HG03565 (cell line): ENCODE data around the gene IL17RB.

ENCODE experiments used
- ATAC-seq: cut with Tn5 transposase; IDR thresholded peaks from one replicate; pipeline ENCODE4 v1.9.1; 2021; ENCODE audit warnings: mild to moderate bottlenecking, moderate library complexity; ENCODE audit not compliant: unreplicated experiment

IL17RB gene, protein sequence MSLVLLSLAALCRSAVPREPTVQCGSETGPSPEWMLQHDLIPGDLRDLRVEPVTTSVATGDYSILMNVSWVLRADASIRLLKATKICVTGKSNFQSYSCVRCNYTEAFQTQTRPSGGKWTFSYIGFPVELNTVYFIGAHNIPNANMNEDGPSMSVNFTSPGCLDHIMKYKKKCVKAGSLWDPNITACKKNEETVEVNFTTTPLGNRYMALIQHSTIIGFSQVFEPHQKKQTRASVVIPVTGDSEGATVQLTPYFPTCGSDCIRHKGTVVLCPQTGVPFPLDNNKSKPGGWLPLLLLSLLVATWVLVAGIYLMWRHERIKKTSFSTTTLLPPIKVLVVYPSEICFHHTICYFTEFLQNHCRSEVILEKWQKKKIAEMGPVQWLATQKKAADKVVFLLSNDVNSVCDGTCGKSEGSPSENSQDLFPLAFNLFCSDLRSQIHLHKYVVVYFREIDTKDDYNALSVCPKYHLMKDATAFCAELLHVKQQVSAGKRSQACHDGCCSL

DNA sequence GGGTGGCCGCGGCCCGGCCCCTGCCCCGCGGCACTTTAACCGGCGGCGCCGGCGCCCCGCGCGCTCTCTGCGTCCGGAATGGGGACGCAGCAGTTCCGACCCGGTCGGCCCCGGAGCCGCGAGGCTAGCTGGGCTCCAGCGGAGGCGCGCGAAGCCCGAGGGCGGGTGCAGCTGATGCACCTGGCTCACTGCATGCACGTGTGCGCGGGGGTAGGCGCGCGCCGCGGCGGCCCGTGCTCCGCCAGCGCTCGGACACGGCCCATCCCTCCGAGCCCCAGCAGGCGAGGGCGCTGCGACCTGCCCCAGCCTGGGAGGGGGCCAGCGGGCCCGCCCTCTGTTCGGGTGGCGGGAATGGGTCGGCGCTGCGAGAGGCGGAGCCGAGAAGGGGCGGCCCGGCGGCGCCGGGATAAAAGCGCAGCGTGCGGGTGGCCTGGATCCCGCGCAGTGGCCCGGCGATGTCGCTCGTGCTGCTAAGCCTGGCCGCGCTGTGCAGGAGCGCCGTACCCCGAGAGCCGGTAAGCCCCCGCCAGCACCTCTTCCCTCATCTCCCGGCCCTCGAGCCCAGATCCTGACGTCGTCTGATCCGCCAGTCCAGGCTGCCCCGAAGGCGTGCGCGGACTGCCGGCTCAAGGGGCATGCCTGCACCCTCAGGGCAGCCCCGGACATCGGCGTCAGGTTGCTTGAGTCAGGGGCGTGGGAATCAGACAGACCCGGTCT, at the start of gene IL17RB, which contains the start of gene CHDH:
IL17RB (plus strand) TSS at position 435 of the 717 bp plus-strand sequence; CDS start at position 456, 21 bp downstream.
CHDH (minus strand) TSS at position 286 of the 717 bp plus-strand sequence. CDS start 22,411 bp downstream, outside the sequence.
- peak; percentile 34 for ATAC-seq

DNA sequence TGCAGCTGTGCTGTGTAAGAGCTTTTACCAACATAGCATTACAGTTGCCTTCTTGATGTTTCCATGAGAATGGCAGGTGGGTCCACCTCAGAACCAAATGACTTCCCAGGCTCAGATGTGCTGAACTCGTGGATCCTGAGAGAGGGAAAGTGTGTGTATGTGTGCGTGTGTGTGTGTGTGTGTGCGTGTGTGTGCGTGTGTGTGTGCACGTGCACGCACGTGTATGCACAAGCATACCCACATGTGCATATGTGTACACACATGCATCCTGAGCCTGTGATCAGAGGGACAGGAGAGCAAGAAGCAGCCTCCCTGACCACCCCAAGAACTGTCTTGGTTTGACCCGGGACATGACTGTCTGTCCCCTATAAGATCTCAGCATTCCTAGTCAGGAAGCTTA, 48.2 kb upstream of the IL17RB start:
- ATAC-seq: no peak

DNA sequence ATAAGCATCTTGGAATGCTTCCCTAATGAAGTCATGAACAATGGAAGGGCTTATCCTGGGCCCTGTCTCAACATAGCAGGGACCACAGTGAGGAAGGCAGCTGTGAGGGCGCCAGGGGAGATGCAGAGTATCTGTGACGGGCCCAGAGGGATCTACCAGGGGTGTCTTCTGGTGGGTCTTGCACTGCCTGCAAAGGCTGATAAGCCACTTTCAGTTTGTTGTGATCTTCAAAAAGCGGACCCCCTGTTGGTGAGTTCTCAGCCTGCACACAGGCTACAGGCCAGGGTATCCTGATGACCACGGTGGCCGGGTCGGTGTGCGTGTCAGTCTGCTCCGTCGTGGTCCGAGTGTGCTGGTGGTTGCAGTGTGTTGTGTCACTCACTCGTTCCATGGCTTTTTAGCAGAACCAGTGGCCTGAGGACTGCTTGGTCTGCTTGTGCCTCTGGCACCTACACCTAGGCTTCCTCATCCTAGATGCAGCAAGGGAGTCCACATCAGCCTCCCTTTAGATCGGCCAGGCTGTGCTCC, 47.0 kb upstream of the IL17RB start:
- no peak for ATAC-seq

DNA sequence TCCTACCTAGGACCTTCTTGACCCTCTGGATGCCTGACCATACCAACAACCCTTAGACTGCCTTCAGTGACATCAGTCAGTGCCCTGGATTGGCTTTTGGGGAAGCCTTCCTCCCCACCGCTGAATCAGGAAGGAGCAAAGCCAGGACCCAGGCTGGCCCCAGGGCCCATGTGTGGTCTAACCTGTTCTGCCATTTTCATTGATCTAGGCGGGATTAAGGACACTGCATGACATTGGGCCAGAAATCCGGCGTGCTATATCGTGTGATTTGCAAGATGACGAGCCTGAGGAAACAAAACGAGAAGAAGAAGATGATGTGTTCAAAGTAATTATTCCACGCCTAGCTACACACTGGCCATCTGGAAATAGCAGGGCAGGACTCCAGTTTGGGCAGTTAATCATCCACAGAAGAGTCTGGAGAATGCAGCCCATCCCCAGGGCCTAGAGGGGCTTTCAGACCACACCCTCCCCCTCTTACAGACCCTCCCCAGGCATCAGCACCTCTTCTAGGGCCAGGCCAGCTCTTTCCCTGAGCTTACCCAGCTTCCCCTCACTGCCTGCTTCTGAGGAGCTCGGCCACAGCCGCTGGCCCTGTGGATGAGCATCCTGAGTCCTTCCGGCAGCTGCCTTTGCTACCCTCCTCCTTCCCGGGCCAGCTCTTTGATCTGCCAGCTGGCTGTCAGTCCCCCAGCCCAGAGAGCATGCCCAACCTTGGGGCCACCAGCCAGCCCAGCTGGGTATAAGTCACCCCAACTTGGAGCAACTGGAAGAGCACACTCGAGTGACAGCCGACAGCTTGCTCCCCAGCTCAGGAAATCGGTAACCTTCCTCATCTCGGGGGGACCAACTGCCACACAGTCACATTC, 46.1 kb upstream of the IL17RB start:
- no peak for ATAC-seq

DNA sequence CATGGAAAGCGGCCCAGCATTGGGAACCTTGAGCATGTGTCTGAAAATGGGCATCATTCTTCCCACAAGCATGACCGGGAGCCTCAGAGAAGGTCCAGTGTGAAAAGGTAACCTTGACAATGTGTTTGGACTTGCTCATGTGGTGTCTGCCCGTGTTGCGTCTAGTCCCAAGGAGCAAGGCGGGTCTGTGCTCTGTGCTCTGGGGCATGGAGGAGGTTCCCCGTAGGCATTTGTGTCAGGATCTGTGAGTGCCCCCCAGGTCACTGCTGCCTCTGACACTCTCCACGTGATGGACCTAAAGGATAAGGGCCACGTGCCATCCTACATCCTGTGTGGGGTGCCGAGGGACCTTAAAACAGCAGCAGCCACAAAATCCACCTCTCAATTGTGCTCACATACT, 45.0 kb upstream of the IL17RB start:
- no peak for ATAC-seq

DNA sequence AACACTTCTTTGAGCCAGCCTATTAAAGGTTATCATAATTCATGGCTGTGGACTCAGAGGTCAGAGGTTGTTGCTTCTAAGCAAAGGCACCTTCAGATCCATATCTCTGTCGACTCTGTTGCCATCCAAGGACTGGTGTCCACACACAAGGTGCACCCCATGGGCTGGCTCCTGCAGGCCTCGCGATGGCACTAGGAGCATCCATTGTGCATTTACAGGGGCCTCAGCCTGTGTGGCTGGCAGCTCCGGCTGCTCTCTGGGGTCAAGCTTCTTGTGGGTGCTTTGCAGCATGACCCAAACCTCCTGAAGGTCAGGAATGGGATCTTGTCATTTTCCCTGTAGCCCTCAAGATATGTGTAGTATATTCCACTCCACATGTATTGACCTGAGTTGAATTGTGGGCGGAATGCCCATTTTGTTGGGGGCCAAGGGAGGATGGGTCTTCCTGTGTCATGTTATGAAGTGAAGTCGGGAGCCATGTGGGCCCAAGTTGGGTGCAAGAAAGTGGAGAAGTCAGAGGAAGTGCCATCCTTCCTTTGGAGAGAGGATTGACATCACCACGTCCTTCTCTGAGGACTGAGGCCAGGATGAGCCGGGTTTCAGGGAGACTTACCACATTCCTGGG, 44.0 kb upstream of the IL17RB start:
- ATAC-seq: no peak

DNA sequence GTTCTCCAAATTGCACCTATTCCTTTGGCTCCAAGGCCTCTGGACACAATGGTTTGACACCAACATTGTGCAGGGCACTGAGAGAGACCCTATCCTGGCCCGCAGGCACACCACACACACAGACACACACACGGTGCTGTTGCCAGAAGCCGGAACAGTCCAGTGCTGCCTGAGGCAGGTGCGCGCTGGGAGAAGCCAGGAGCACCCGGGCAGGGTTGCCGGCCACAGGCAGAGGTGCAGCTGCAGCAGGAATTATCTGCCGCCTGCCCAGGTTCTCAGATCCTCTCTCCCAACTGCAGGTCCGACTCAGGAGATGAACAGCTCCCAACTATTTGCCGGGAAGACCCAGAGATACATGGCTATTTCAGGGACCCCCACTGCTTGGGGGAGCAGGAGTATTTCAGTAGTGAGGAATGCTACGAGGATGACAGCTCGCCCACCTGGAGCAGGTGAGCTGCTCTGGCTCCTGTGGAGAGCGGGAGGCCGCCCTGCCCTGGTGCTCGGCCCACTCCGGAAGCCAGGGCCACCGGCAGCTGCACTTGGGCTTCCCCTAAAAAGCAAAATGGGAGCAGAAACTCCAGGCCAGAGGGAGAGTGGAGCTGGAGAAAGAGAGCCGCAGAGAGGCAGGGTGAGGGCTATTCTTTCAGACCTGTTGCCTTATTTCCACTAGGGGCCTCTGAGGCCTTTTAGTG, 43.1 kb upstream of the IL17RB start:
- ATAC-seq: no peak

DNA sequence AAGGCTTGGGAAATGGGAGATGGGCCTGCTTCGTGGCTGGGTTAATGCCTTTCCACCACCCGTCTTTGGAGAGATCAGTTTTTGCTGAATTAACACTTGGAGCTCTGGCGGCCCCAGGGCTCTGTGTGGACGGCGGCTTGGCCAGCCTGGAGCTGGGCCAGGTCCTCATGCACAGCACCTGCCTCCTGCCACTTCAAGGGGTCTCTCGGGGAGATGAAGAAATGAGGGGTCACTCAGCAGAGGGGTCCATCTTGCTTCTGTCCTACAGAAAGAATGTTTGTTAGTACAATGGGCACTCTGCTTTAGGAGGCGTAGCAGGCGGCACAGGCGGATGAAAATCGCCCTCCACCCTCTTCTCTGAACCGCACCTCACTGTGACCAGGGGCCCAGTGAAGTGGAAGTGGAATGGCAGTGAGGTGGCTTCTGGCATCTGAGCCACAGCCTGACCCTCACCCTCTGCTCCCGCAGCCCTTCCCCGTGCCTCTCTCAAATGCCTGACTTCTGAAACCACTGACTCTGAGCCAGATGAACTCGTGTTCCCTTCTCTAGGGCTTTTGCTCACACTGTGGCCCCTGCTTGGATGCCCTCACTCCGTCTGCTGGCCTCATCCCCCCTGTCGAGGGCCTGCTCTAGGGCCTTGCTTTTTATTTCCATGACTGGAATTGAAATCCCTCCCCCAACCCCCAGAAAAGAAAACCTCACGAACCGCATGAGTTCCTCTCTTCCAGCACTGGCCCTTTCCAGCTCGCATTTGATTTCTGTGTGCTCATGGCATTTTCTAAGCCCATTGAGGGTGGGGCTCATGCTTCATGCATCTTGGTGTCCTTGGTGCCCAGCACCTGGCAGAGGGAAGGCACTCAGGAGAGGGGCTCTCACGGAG, 42.3 kb upstream of the IL17RB start:
- ATAC-seq: no peak

DNA sequence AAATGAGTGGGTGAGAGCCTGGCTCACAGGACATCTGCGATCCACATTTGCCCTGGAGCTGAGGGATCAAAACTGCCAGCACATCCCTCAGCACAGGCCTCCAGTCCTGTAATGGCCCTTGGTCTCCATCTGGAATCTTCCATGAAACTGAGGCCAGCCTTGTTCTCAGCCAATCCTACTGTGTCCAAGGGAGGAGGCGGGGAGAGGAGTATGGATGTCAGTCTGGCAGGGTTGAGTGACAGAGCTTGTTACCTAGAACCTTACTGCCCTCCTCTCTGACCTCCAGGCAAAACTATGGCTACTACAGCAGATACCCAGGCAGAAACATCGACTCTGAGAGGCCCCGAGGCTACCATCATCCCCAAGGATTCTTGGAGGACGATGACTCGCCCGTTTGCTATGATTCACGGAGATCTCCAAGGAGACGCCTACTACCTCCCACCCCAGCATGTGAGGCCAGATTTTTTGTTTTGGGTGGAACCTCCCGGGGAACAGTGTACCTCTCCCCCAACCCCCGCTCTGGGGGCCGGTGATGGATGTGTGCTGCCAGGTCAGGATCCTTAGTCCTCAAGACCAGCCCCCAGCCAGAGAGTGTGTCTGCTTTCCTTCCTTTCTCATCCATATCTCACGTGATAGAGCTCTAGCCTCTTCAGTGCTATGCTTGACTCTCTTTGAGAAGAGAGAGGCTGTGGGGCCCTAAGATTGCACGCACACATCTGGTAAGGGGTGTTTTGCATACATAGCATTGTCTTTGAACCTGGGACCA, 41.5 kb upstream of the IL17RB start:
- ATAC-seq: no peak

DNA sequence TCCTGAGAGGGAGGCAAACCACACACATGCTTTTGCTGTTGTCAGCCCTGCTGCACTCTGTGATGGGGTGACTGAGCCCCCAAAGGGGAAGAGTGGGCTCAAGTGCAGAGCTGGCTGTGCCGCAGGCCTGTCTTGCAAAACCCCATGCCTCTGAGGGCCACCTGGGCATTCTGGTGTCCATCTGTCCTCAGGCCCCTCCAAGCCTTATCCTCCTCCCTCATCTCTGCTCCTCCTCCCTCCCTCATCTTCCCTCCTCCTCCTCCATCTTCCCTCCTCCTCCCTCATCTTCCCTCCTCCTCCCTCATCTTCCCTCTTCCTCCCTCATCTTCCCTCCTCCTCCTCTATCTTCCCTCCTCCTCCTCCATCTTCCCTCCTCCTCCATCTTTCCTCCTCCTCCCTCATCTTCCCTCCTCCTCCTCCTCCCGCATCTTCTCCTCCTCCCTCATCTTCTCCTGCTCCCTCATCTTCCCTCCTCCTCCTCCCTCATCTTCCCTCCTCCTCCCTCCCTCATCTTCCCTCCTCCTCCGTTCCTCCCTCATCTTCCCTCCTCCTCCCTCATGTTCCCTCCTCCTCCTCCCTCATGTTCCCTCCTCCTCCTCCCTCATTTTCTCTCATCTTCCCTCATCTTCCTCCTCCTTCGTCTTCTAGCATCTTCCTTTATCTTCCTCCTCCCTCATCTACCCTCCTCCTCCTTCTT, 40.8 kb upstream of the IL17RB start:
- ATAC-seq: no peak

DNA sequence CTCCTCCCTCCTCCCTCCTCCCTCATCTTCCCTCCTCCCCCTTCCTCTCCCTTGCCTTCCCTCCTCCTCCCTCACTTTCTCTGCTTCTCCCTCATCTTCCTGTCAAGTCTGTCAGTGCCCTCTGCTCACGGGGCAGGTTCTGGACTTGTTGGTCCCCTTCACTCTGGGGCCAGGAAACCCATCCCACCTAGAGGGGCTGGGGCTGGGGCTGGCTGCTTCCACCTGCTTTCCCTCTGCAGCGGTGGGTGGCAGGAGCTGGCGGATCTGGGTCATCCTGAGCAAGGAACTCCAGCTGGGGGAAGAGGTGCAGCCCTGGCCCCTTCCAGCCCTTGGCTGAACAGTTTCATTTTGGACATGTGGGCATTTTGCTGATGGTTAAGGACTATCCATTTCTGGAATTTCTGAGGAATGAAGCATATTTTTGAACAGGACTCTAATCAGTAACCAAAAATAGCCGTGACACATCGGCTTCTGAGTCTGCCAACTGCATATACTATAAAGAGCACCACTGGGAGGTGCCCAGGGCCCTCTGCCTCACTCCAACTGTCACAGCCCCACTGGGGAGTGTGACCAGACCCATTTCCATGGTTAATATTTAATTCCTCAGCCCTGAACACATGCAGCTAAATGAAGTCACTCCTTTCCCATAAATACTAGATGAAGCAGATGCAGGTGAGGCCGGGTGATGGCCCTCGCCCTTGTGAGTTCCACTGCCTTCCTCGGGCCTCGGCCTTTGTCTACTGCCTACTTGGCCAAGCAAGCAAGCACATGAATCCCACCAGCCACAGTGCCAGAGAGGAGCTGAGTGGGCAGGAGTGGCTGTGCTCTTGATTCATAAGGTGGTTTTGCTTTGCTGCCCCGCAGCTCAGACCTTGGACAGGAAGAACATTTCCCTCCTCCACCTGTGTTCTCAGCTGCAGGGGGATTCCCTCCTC, 39.9 kb upstream of the IL17RB start:
- ATAC-seq: no peak

DNA sequence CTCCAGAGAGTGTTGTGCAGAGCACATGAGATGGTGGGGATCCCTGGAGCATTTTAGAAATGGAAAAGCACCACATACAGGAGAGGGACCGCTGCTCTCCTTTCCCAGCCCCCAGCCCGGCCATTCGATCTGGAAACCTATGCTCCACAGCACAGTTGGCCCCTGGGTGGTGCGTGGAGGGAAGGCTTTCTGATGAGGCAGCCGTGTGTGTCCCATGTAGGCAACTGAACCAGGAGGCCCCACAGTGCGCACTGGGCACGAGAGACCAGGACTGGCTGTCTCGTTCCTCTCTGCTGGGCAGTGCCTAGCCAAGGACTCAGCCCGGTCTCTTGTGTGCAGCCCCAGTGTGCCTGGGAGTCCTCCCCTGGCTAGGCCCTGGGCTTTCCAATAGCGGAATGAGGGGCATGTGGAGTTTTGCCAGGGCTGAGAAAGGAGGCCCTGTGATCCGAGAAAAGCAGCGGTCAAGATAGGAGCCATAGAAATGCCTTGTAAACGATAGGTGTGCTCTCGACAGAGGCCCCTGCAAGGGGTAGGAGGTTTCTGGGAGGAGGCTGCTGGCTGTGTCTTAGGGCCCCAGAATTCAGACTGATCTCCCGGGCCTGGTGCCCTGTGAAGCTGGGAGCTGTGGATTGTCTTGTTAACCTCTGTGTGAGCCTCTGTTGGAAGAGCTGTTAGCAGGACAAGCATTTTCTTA, 39.1 kb upstream of the IL17RB start:
- no peak for ATAC-seq

DNA sequence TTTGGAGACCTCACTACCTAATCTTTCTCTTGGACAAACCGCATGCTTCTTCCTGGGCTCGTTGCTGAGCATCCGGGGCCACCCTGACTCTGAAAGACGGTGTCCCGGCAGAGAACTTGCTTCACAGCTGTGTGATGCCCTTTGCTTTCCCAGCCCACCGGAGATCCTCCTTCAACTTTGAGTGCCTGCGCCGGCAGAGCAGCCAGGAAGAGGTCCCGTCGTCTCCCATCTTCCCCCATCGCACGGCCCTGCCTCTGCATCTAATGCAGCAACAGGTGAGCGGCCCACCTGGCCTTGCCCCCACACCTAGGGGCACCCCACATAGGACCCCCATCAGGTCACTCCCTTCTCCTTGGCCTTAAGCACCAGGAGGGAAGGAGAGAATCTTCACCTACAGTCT, 37.9 kb upstream of the IL17RB start:
- no peak for ATAC-seq

DNA sequence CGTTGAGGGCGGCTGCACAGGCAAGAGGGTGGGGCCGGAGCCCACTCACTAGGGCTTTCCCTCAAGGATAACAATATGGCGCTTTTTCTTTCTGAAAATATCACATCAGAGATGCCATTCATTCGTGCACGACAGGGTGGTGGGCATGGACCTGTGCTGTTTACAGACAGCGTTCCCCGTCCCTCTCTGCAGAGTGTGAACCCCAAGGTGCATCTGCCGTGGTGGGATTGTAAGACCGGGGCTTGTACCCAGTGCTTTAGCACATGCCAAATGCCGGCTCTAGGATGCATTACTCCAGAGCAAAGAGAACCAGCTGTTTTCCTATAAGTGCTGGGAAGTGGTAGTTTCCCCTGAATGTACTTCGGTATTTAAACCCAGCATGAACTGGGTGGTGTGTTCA, 37.1 kb upstream of the IL17RB start:
- no peak for ATAC-seq

DNA sequence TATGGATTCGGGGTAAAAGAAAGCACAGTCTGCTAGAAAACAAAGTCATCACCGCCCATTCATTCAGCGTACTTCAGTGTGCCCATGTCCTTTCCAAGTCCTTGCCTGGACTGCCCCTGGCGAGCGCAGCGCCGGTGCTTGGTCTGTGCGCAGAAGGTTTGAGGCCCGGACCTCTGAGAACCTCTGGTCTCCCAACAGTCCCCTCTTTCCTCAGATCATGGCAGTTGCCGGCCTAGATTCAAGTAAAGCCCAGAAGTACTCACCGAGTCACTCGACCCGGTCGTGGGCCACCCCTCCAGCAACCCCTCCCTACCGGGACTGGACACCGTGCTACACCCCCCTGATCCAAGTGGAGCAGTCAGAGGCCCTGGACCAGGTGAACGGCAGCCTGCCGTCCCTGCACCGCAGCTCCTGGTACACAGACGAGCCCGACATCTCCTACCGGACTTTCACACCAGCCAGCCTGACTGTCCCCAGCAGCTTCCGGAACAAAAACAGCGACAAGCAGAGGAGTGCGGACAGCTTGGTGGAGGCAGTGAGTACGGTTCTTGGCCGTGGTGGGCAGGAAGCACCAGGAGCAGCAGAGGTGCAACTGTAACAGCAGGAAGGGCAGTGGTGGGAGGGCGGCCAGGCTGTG, 36.5 kb upstream of the IL17RB start:
- ATAC-seq: no peak
